Measurements from ENCODE around the gene CNKSR3. TPM values are rescaled to one million over a fixed set of nuclear protein-coding genes. Genes with fewer than 3 reads are reported as not detected.
"Not testable (repeated sequence)": the region's sequence is repeated elsewhere in the genome, so short reads cannot be mapped to it uniquely, and the experiment has no call there.

The CNKSR3 gene
- total RNA-seq, 1 experiment from 2014 or later: 0.48 TPM

- DNase-seq (ENCODE audit: low spot score): no peak
Observed at GRCh38 chr6:154528310-154528915, 17.9 kb upstream of the CNKSR3 start.

- no peak for DNase-seq (ENCODE audit: low spot score)
Observed at GRCh38 chr6:154526996-154527395, 16.5 kb upstream of the CNKSR3 start.

GRCh38 chr6:154522576-154522975, 12.1 kb upstream of the CNKSR3 start:
- no peak for DNase-seq (ENCODE audit: low spot score)

GRCh38 chr6:154521412-154521811, 10.9 kb upstream of the CNKSR3 start:
- DNase-seq (ENCODE audit: low spot score): no peak

GRCh38 chr6:154520280-154520679, 9.8 kb upstream of the CNKSR3 start:
- DNase-seq (ENCODE audit: low spot score): no peak

- no peak for DNase-seq (ENCODE audit: low spot score)
Observed at GRCh38 chr6:154518396-154518795, 7.9 kb upstream of the CNKSR3 start.

GRCh38 chr6:154516276-154516675, 5.8 kb upstream of the CNKSR3 start:
- DNase-seq (ENCODE audit: low spot score): no peak

GRCh38 chr6:154515826-154516225, 5.3 kb upstream of the CNKSR3 start:
- no peak for DNase-seq (ENCODE audit: low spot score)

GRCh38 chr6:154515076-154515475, 4.6 kb upstream of the CNKSR3 start:
- not testable (repeated sequence) for DNase-seq (ENCODE audit: low spot score)

- DNase-seq (ENCODE audit: low spot score): no peak
Observed at GRCh38 chr6:154514481-154514880, 4.0 kb upstream of the CNKSR3 start.

GRCh38 chr6:154513601-154514320, 3.3 kb upstream of the CNKSR3 start:
- DNase-seq (ENCODE audit: low spot score): no peak

- DNase-seq (ENCODE audit: low spot score): no peak
Observed at GRCh38 chr6:154512201-154512600, 1.7 kb upstream of the CNKSR3 start.

- no peak for DNase-seq (ENCODE audit: low spot score)
Observed at GRCh38 chr6:154511791-154512190, 1.3 kb upstream of the CNKSR3 start.

GRCh38 chr6:154509421-154510143, 903 bp downstream of the CNKSR3 start:
- DNase-seq (ENCODE audit: low spot score): peak; percentile 28

- DNase-seq (ENCODE audit: low spot score): peak; percentile 45
Observed at GRCh38 chr6:154508573-154509375, 1.7 kb downstream of the CNKSR3 start.

GRCh38 chr6:154506991-154507898, 3.2 kb downstream of the CNKSR3 start:
- no peak for DNase-seq (ENCODE audit: low spot score)

GRCh38 chr6:154506582-154506981, 3.9 kb downstream of the CNKSR3 start:
- DNase-seq (ENCODE audit: low spot score): no peak

- DNase-seq (ENCODE audit: low spot score): no peak
Observed at GRCh38 chr6:154506108-154506507, 4.4 kb downstream of the CNKSR3 start.

- DNase-seq (ENCODE audit: low spot score): no peak
Observed at GRCh38 chr6:154504865-154505449, 5.5 kb downstream of the CNKSR3 start.

GRCh38 chr6:154504102-154504501, 6.4 kb downstream of the CNKSR3 start:
- DNase-seq (ENCODE audit: low spot score): no peak

Data from HT-29 (cell line).